ENCODE data around the gene APIP. TPM values are rescaled to one million over a fixed set of nuclear protein-coding genes. Genes with fewer than 3 reads are reported as not detected.
A peak's percentile ranks its signal among the peaks of the same experiment; 100 is the strongest.
"Not testable (repeated sequence)": the region's sequence is repeated elsewhere in the genome, so short reads cannot be mapped to it uniquely, and the experiment has no call there.

APIP gene
- total RNA-seq, 1 donor = 27.5 TPM

DNA sequence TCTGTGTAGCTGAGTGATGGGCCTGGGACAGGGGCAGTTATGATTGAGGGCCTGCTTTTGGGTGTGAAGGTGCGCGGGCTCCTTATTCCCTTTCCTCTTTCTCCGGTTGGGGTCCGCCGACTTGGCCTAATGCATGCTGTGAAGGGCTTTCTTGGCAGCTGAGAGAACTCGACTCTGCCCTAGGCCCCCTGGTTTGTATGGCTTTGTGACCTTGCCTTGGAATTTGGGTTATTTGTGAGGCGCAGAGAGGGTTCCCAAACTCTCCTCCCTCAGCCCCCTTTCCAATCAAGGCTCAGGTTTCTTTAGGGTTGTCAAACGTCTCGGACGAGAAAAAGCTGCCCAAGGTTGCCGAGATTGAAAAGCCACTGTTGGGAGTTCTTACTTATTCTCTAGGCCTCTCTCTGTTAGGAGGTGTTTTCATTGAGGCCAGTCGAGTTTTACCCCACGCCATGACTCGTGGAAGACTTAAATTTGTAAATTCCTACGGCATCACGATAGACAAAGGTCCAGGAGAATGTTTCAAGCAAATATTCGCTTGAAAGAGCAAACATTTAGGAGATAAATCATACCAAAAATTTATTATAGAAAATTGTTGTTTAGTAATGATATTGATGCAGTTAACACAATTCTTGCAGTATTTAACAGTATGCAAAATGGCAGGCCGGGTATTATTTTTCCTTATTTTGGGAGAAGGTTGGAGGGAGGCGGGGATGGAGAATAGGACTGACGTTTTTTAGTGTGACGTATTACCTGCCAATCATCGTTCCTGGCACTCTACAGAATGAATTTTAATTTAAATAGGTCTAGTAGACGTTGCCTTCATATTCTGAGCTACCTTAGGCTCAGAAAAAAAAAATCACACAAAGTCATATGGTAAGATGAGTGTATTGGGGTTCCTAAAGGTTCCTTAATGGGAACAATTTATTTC, 928 bp upstream of the APIP start:
- H3K4me1 ChIP-seq (ENCODE audit: insufficient read depth, low read length) = peaks cover 19% of the 10 kb centered on the region
- peaks cover 3% of the 10 kb centered on the region for H3K36me3 ChIP-seq (ENCODE audit: insufficient read depth, low read length)
- peaks cover 73% of the 10 kb centered on the region for H3K79me2 ChIP-seq (ENCODE audit: insufficient read depth, low read length)
- H3K4me2 ChIP-seq (ENCODE audit: insufficient read depth, low read length) = peak overlapping the region; percentile 78
- H3K4me3 ChIP-seq (ENCODE audit: insufficient read depth, low read length) = peak overlapping the region; percentile 92
- H3K27me3 ChIP-seq (ENCODE audit: insufficient read depth, low read length) = no peaks in the 10 kb centered on the region
- H3K27ac ChIP-seq (ENCODE audit: low read depth, low read length) = peak overlapping the region; percentile 90
- no peaks in the 10 kb centered on the region for H3K9me3 ChIP-seq (ENCODE audit: low read depth, low read length)
- peak overlapping the region; percentile 96 for H2AFZ ChIP-seq (ENCODE audit: low read length)
- TF ChIP-seq, protein P1, sequence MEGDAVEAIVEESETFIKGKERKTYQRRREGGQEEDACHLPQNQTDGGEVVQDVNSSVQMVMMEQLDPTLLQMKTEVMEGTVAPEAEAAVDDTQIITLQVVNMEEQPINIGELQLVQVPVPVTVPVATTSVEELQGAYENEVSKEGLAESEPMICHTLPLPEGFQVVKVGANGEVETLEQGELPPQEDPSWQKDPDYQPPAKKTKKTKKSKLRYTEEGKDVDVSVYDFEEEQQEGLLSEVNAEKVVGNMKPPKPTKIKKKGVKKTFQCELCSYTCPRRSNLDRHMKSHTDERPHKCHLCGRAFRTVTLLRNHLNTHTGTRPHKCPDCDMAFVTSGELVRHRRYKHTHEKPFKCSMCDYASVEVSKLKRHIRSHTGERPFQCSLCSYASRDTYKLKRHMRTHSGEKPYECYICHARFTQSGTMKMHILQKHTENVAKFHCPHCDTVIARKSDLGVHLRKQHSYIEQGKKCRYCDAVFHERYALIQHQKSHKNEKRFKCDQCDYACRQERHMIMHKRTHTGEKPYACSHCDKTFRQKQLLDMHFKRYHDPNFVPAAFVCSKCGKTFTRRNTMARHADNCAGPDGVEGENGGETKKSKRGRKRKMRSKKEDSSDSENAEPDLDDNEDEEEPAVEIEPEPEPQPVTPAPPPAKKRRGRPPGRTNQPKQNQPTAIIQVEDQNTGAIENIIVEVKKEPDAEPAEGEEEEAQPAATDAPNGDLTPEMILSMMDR (IDR thresholded peaks at IDR 0.05; ENCODE audit: extremely low read depth, low read depth, low read length) = no peak
- peak; percentile 76 for DNase-seq (ENCODE audit: insufficient read length, low spot score, missing footprints)
- H4K20me1 ChIP-seq (ENCODE audit: insufficient read depth, low read length) = peaks cover 2% of the 10 kb centered on the region

DNA sequence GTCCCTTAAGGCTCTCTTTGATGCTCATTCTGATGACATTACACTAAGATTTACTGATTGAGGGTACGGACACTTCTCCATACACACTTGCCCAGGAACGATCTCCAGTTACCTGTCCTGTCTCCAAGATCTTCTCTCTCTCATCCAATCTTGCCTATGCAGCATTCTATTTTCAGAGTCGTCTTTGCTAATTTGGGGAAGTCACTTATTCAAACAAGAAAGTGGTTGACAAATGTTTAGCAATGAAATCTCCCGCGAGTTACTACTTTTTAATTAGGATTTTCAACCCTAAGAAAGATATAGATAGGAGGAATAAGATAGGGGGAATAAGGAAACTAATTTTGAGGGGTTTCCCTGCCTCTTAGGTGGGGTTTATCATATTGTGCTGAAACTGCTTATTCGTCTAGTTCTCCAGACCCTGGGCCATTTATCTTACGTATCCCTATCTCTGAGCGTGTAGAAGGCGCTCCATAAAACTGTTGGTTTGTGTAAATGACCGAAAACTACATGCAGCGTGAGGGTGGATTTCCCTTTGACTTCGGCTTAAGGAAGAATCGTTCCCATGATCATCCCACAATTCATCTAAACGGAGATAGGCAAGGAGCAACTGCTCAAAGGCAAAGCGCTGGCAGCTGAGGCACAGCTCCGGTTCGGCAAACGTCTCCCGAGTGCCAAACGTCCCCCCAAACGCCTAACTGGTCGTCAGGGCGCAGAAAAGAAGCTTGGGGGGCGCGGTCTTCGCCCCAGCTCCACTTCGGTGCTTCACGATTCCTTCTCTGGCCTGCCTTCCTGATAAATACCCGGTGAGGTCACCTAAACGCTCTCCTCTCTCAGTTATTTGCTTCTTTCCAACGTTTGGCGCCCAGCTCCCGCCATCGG, 804 bp downstream of the APIP start:
- peak; percentile 65 for DNase-seq (ENCODE audit: insufficient read length, low spot score, missing footprints)
- Histone ChIP-seq H3K27me3 (ENCODE audit: insufficient read depth, low read length) (no peaks in the 10 kb centered on the region), H3K4me2 (ENCODE audit: insufficient read depth, low read length) (peak overlapping the region; percentile 84), H3K9me3 (ENCODE audit: low read depth, low read length) (no peaks in the 10 kb centered on the region), H3K27ac (ENCODE audit: low read depth, low read length) (peak overlapping the region; percentile 70), H4K20me1 (ENCODE audit: insufficient read depth, low read length) (peaks cover 2% of the 10 kb centered on the region), H3K79me2 (ENCODE audit: insufficient read depth, low read length) (peaks cover 55% of the 10 kb centered on the region), H3K4me3 (ENCODE audit: insufficient read depth, low read length) (peak overlapping the region; percentile 92), H3K4me1 (ENCODE audit: insufficient read depth, low read length) (peaks cover 19% of the 10 kb centered on the region), H2AFZ (ENCODE audit: low read length) (peak overlapping the region; percentile 85), H3K36me3 (ENCODE audit: insufficient read depth, low read length) (peaks cover 3% of the 10 kb centered on the region)
- TF ChIP-seq, protein P1 (IDR thresholded peaks at IDR 0.05; ENCODE audit: extremely low read depth, low read depth, low read length) = no peak

DNA sequence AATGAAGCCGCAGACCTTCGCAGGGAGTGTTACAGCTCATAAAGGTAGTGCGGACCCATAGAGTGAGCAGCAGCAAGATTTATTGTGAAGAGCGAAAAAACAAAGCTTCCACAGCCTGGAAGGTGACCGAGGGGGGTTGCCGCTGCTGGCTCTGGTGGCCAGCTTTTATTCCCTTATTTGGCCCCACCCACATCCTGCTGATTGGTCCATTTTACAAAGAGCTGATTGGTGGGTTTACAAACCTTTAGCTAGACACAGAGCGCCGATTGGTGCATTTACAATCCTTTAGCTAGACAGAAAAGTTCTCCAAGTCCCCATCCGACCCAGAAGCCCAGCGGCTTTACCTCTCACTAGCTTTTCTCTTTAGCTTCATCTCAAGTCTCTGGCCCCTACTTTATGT, 2.6 kb downstream of the APIP start:
- not testable (repeated sequence) for H3K36me3 ChIP-seq (ENCODE audit: insufficient read depth, low read length); H3K27ac ChIP-seq (ENCODE audit: low read depth, low read length)

DNA sequence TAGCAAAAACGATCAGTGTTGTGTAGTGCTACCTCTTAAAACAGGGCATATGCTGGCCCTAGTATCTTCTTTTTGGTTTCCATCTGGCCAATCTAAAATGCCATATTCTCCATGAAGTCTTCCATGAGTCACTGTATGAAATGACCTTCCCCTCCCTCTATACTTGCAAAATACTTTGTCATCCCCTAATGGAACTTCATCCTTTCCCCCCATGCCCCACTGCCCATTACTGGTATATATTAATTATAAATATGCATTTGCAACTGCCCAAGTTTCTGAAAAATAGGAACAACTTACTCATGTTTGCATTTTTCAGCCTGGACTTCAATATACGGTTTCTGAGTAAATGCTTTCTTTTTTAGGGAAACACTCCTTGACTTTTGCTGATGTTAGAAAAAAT, 4.5 kb downstream of the APIP start:
- peaks cover 5% of the 10 kb centered on the region for H3K36me3 ChIP-seq (ENCODE audit: insufficient read depth, low read length)
- H3K79me2 ChIP-seq (ENCODE audit: insufficient read depth, low read length) = peaks cover 45% of the 10 kb centered on the region
- H3K4me1 ChIP-seq (ENCODE audit: insufficient read depth, low read length) = peaks cover 7% of the 10 kb centered on the region
- no peak overlapping the region for H3K27ac ChIP-seq (ENCODE audit: low read depth, low read length)
- no peak overlapping the region for H2AFZ ChIP-seq (ENCODE audit: low read length)
- TF ChIP-seq, protein P1 (IDR thresholded peaks at IDR 0.05; ENCODE audit: extremely low read depth, low read depth, low read length) = no peak
- H3K4me3 ChIP-seq (ENCODE audit: insufficient read depth, low read length) = no peak overlapping the region
- no peaks in the 10 kb centered on the region for H3K27me3 ChIP-seq (ENCODE audit: insufficient read depth, low read length)
- H4K20me1 ChIP-seq (ENCODE audit: insufficient read depth, low read length) = peaks cover 6% of the 10 kb centered on the region
- no peaks in the 10 kb centered on the region for H3K9me3 ChIP-seq (ENCODE audit: low read depth, low read length)
- no peak for DNase-seq (ENCODE audit: insufficient read length, low spot score, missing footprints)
- no peak overlapping the region for H3K4me2 ChIP-seq (ENCODE audit: insufficient read depth, low read length)

More for the DNA sequence above, 2.6 kb downstream of the APIP start:
- peaks cover 50% of the 10 kb centered on the region for H3K79me2 ChIP-seq (ENCODE audit: insufficient read depth, low read length)
- H4K20me1 ChIP-seq (ENCODE audit: insufficient read depth, low read length); H3K4me2 ChIP-seq (ENCODE audit: insufficient read depth, low read length); H3K4me3 ChIP-seq (ENCODE audit: insufficient read depth, low read length); H3K27me3 ChIP-seq (ENCODE audit: insufficient read depth, low read length); H3K9me3 ChIP-seq (ENCODE audit: low read depth, low read length); H2AFZ ChIP-seq (ENCODE audit: low read length); DNase-seq (ENCODE audit: insufficient read length, low spot score, missing footprints): not testable (repeated sequence)
- H3K4me1 ChIP-seq (ENCODE audit: insufficient read depth, low read length) = peaks cover 19% of the 10 kb centered on the region
